ENCODE data around the gene TNS1. TPM values are rescaled to one million over a fixed set of nuclear protein-coding genes. Genes with fewer than 3 reads are reported as not detected.
A peak's percentile ranks its signal among the peaks of the same experiment; 100 is the strongest.

The TNS1 gene
- total RNA-seq, 1 donor from 2014 or later = 59.2 TPM

GRCh38 chr2:217905395-217905794, 97.4 kb downstream of the TNS1 start:
- no peak overlapping the region for H3K27ac Mint-ChIP-seq

GRCh38 chr2:217904614-217904965, 98.2 kb downstream of the TNS1 start:
- Mint-ChIP-seq H3K9me3 (no peaks in the 10 kb centered on the region), H3K4me3 (no peak overlapping the region), H3K4me1 (ENCODE audit: unreplicated experiment) (peaks cover 48% of the 10 kb centered on the region), H3K27ac (peak overlapping the region; percentile 28), H3K36me3 (peaks cover 5% of the 10 kb centered on the region), H3K27me3 (no peaks in the 10 kb centered on the region)
- no peak for DNase-seq (ENCODE audit: extremely low spot score, unreplicated experiment)
- TF ChIP-seq CTCF (conservative IDR thresholded peaks at IDR 0.05) = no peak

More at GRCh38 chr2:217905395-217905794, 97.4 kb downstream of the TNS1 start:
- Mint-ChIP-seq H3K9me3 (no peaks in the 10 kb centered on the region), H3K4me3 (no peak overlapping the region), H3K4me1 (ENCODE audit: unreplicated experiment) (peaks cover 51% of the 10 kb centered on the region), H3K36me3 (peaks cover 5% of the 10 kb centered on the region), H3K27me3 (no peaks in the 10 kb centered on the region)
- no peak for DNase-seq (ENCODE audit: extremely low spot score, unreplicated experiment)
- no peak for TF ChIP-seq CTCF (conservative IDR thresholded peaks at IDR 0.05)

GRCh38 chr2:217903859-217904613, 98.8 kb downstream of the TNS1 start:
- peaks cover 5% of the 10 kb centered on the region for H3K36me3 Mint-ChIP-seq
- TF ChIP-seq CTCF (conservative IDR thresholded peaks at IDR 0.05) = no peak
- H3K9me3 Mint-ChIP-seq = no peaks in the 10 kb centered on the region
- H3K4me1 Mint-ChIP-seq (ENCODE audit: unreplicated experiment) = peaks cover 43% of the 10 kb centered on the region
- no peak overlapping the region for H3K4me3 Mint-ChIP-seq
- peak overlapping the region; percentile 28 for H3K27ac Mint-ChIP-seq
- no peaks in the 10 kb centered on the region for H3K27me3 Mint-ChIP-seq
- no peak for DNase-seq (ENCODE audit: extremely low spot score, unreplicated experiment)

GRCh38 chr2:217903142-217903858, 99.5 kb downstream of the TNS1 start:
- DNase-seq (ENCODE audit: extremely low spot score, unreplicated experiment) = no peak
- H3K9me3 Mint-ChIP-seq = no peaks in the 10 kb centered on the region
- H3K27ac Mint-ChIP-seq = peak overlapping the region; percentile 0
- H3K4me1 Mint-ChIP-seq (ENCODE audit: unreplicated experiment) = peaks cover 43% of the 10 kb centered on the region
- peaks cover 5% of the 10 kb centered on the region for H3K36me3 Mint-ChIP-seq
- no peaks in the 10 kb centered on the region for H3K27me3 Mint-ChIP-seq
- no peak overlapping the region for H3K4me3 Mint-ChIP-seq
- no peak for TF ChIP-seq CTCF (conservative IDR thresholded peaks at IDR 0.05)

GRCh38 chr2:217902379-217903141, 100.2 kb downstream of the TNS1 start:
- DNase-seq (ENCODE audit: extremely low spot score, unreplicated experiment) = no peak
- peaks cover 5% of the 10 kb centered on the region for H3K36me3 Mint-ChIP-seq
- no peak for TF ChIP-seq CTCF (conservative IDR thresholded peaks at IDR 0.05)
- no peaks in the 10 kb centered on the region for H3K27me3 Mint-ChIP-seq
- peaks cover 38% of the 10 kb centered on the region for H3K4me1 Mint-ChIP-seq (ENCODE audit: unreplicated experiment)
- H3K4me3 Mint-ChIP-seq = no peak overlapping the region
- peak overlapping the region; percentile 0 for H3K27ac Mint-ChIP-seq
- no peaks in the 10 kb centered on the region for H3K9me3 Mint-ChIP-seq

Data from type B pancreatic cell (in vitro differentiated cells).